ENCODE data around the gene PVALB.

The PVALB gene

GRCh38 chr22:36770513-36771231, 46.2 kb downstream of the PVALB start:
- DNase-seq = no peak

DNA sequence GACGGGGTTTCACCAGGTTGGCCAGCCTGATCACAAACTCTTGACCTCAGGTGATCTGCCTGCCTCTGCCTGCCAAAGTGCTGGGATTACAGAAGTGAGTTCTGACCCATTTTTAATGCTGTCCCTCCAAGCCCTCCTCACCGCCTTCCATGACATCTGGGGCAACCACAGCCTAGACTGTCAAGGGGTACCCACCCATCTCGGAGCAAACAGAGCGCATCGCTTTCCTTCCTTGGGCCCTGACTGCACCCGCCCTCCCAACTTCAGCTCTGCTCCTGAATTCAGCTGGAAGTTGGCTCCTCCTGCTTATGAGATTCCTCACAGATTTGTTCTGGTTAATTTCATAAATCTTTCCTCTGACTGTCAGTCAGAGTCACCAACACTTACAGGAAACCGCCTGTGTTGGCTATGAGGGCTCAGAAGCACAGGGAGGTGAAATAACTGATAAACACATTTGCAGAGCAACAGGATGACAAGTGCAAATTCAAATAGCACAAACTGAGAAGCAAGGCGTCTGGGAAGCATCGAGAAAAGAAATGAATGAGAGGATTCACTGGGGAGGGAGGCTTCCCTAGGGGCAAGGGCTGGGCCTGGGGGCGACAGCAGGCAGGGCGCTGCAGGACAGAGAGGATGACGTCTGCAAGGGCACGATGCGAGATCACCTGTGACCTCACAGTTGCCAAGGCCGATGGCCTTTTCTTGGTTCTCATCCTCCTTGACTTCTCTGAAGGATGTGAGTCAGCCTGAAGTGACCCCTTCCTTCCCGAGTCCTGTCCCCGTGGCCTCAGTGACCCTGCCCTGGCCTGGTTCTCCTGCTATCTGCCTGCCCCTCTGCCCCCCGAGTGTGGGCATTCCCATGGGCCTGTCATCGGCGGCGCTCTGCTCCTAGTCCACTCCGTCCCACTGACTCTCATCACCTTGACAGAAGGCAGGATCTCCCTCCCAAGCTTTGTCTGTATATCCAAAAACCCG, 47.0 kb downstream of the PVALB start:
- DNase-seq = no peak

DNA sequence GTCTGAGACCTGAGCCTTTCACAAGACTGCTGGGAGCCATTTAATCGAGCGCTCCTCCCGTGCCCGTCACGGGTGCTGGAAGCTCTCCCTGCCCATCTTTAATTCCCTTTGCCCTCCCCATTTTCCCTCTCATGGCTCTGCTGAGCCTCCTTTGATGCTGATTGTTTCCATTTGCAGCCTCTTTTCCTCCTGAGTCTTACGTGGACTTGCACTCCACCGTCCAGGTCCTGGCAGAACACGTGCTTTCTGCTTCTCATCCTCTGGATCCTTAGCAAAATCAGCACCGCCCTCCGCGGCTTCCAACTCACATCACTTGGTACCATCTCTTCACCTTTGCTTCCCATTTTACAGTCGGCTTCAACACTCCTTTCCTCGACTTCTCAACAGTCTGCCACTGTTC, 48.2 kb downstream of the PVALB start:
- no peak for DNase-seq

- DNase-seq = no peak
Measured at GRCh38 chr22:36768141-36768540, 48.7 kb downstream of the PVALB start.

DNA sequence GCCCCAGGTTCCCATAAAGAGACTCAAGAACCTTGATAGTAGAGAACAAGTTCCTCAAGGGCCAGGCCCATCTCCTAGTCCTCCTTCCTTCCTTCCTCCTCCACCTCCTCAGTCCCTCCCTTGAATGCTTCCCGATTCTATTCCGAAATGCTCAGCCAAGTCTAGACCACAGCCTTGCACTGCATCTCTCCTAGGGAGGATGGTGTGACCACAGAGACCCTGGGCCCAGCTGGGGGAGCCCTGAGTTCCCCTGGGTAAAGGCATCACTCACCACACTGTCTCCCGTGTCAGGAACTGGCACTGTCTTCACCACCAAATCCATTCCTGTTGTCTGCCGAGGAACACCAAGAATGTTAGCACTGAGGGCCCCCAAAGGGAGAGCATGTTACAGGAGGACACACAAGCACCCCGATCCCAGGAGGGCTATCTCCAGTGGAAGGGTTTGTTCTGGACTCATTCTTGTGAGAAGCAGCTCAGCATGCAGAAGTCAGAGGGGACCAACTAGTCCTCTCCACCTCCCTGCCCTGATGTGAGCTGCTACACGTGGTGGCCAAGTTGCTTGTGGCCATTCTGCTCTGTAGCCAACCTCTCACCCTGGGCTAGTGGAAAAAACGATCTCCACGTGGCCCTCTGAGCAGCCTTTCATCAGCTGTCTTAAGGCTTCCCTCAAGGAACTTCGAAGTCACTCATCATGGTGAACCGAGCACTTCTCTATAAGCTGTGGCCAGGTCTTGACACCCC, 49.6 kb downstream of the PVALB start:
- no peak for DNase-seq

DNA sequence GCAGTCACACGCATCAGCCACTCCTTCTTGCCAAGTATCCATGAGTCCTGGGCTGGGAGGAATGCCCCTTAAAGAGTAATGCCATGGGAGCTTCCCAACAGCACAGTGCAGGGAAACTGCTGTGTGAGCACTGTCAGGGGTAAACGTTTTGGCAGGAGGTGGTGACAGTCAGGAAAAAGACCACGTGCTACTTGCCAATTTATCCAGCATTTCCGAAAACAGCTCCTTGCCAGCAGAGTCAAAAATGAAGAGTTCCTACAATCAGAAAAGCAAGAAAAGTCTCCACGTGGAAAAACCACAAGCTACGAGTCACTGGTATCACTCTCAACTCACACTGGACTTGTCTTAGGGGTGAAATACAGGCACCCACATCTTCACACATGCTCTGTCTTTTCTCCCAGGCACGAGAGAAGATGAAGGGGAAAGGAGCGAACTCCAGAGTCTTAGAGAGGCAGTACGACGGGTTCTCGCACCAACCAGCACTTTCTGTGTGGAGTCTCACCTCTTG, 50.8 kb downstream of the PVALB start:
- DNase-seq = no peak

GRCh38 chr22:36765131-36765942, 51.5 kb downstream of the PVALB start:
- DNase-seq = no peak

- no peak for DNase-seq
Measured at GRCh38 chr22:36764641-36765040, 52.2 kb downstream of the PVALB start.

DNA sequence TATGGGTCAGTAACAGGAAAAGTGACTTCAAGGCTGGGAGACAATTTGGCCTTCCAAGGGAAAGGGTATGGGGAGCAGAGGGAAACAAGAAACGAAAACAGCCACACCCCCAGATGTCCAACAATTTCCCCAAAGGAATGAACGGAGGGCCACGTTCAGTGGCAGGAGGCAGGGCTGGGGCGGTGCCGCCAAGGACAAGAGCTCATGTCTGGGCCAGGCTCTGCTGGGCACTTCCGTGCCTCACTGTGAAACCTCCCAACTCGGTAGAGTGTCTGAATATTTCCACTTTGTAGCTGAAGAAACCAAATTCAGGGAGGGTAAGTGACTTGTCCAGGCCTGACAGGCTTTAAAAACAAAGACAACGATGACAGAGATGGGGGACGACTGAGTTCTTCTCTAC, 52.8 kb downstream of the PVALB start:
- no peak for DNase-seq

DNA sequence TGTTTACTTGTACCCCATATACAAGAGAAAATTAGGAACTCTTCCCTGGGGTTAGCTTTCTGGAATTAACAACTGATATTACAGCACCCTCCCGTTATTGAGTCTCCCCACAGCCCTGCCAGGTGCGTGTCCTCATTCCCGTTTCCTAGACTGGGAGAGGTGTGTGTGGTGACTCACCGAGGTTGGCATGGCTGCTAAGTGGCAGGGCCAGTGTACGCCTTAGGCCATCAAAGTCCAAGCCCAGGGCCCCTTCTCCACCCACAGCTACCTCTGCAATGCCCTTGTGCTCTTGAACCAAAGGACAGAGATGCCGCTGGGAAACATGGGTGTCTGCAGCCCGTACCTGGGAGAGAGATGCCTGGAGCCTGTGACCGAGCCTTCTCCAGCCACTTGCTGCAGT, 53.3 kb downstream of the PVALB start:
- no peak for DNase-seq

DNA sequence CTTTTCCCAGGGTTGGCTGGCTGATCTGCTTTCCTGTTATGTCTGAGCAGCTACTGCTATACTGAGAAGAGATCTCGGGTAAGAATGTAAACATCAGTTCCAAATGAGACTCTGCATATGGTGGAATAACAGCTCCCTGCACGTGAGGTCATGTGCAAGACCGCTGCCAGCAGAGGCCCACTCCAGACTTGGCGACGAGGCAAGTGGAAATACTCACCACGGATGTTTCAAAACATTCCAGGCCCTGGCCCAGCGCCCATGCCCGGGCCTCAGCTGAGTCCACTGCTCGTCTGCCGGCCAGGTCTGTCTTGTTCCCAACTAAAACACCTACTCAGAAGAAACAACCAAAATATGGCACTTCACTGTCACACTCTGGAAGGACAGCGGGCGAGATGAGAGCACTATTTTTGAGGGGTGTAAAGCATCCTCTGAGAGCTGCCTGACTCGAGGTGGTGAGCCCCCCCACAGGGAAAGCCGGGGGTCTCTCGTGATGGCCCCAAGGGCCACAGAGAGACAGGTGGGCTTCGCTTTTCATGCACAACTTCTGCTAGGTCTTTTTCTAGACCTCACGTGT, 54.1 kb downstream of the PVALB start:
- no peak for DNase-seq

DNA sequence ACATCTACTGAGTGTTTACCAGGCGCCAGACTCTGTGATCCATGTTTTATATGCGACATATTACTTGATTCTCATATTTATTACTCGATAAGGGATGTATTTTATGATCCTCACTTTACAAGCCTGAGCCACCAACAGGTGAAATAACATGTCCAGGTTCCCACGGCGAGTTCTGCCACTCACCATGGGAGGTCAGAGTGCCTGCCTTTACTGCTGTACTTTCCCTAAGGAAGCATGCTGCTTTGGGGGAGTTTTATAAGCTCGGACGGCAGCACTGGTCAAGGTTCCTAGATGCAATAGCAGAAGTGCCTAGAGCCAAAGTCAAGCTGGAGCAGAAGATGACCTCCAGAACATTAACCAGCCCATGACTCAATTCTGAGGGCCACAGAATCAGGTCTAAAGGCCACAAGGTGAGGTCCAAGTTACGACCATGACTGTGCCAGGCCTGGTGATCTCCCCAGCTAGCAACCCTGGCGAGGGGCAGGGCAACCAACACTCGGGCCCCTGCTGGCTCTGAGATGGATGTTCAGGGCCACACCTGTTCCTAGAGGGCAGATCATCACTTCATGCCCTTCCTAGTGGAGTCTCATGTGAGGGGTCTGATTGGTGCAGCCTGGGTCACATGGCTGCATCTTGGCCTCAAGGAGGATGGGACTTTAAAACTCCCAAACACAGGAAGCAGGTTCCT, 55.1 kb downstream of the PVALB start:
- DNase-seq = no peak

DNA sequence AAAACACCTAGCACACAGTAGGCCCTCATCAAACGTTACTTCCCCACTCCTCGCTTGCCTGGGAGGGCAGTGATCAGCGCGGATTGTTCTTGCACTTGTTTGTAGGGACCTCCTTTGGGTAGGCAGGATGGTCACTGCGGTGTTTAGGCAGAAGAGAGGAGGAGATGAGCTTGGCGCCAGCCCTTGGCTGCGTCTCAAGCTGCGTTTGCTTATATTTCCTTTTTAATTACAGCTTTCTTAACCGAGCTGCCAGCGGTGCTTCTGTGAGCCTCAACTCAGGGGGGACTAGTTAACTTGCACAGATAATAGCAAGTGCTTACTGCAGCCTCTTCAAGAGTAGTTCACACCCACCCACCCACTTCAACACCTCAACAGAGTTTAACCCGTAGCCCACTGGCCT, 56.0 kb downstream of the PVALB start:
- DNase-seq = no peak

GRCh38 chr22:36759481-36760159, 57.2 kb downstream of the PVALB start:
- DNase-seq = no peak

DNA sequence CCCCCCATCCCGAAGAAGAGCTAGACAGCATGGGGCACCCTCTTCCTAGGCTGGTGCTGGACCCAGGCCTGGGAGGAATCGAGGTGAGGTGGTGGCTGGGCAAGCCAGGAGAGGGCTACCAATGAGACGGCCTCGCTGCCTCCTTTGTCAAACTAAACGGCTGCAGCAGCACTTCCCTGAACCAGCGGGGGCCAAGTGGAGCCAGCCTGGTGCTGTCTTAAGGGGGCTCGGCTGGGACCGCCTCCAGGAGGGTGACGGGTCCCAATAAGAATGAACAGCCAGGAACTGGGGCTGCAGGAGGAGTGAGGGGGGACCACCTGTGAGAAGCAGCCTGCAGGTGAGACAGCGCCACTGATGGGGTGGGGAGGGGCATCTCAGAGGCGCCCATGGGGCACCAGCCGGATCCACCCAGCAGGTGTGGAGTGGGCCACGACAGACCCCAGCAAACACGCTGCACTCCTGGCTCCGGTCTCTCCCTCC, 58.0 kb downstream of the PVALB start:
- no peak for DNase-seq

GRCh38 chr22:36757668-36758211, 59.1 kb downstream of the PVALB start:
- DNase-seq = no peak

DNA sequence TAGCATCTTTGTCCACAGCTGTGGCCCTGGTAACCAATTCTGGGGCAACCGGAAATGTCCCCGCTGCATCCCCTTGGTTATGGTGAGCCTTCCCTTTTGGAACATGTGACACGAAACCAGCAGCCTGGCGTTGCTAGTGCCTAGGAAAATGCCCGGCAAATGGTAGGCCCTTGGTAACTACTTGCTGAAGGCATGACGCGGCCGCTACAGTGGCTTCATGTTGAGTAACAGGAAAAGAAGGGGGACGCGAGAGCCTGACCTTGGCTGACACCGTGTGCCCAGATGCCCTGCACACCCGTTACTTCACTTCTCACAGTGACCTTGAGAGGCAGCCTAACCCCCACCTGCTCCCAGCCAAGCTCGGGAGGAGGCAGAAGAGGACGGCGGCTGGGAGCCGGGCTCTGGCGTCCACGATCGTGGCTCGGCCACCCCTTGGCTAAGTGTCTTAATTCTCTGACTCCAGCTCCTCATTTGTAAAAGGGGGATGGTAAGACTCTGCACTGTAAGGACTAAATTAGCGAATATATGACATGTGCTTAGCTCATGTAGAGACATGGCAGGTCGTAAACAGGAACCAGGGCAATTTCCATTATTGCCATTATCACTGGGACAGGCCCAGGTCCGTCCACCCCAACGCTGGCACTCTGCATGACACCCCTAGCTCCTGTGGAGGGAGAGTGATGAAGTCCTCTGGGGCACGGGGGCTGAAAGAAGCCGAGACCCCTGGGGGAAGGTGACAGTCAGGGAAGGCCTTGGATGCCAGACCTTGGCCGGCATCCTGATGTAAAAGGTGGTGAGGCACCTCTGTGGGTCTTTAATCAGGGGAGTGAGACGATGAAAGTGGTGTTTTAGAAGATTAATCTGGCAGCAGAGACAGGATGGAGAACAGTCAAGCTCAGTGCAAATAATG, 59.8 kb downstream of the PVALB start:
- DNase-seq = no peak

GRCh38 chr22:36756031-36756430, 60.8 kb downstream of the PVALB start:
- no peak for DNase-seq

GRCh38 chr22:36755316-36755715, 61.5 kb downstream of the PVALB start:
- DNase-seq = no peak

Measured in NCI-H1436 treated with DMSO at 0.1 percent for 48 hours (cell line).